ENCODE results near the gene METTL14.

METTL14 gene

GRCh38 chr4:118757761-118758251, 72.6 kb downstream of the METTL14 start:
- Histone ChIP-seq H3K4me3 (ENCODE audit: insufficient read depth in 1 of 2, low read depth in 1 of 2, low read length in 2 of 2) (no peak overlapping the region), H2AK5ac (ENCODE audit: low read length, severe bottlenecking) (no peak overlapping the region), H2AFZ (ENCODE audit: low read depth, low read length) (no peak overlapping the region), H3K9ac (ENCODE audit: low read length) (peak overlapping the region; percentile 66), H4K91ac (ENCODE audit: low read length) (no peak overlapping the region), H2BK5ac (ENCODE audit: low read depth, low read length, poor library complexity, severe bottlenecking) (no peak overlapping the region), H2BK120ac (ENCODE audit: low read depth, low read length) (no peak overlapping the region), H4K8ac (ENCODE audit: low read length) (no peak overlapping the region), H3K27ac (ENCODE audit: low read length, poor library complexity, severe bottlenecking) (no peak overlapping the region), H3K4ac (ENCODE audit: low read depth in 1 of 2, low read length in 2 of 2) (no peak overlapping the region), H3K23ac (ENCODE audit: low read length in 2 of 2) (no peak overlapping the region), H2BK12ac (ENCODE audit: low read length in 2 of 2) (no peak overlapping the region), H3K18ac (ENCODE audit: low read depth in 1 of 2, low read length in 2 of 2) (no peak overlapping the region), H3K9me3 (ENCODE audit: control insufficient read depth, low read length) (no peaks in the 10 kb centered on the region), H2BK15ac (ENCODE audit: low read depth, poor library complexity, severe bottlenecking) (no peak overlapping the region), H3K4me1 (ENCODE audit: control insufficient read depth, insufficient read depth, low read depth, low read length) (no peaks in the 10 kb centered on the region), H3K27me3 (ENCODE audit: control insufficient read depth in 1 of 2, insufficient read depth in 1 of 2, low read length in 2 of 2) (no peaks in the 10 kb centered on the region), H3K4me2 (ENCODE audit: low read length, poor library complexity, severe bottlenecking) (no peak overlapping the region), H3K79me1 (replicated peaks; ENCODE audit: low read length, poor library complexity, severe bottlenecking) (peaks cover 10% of the 10 kb centered on the region), H3K36me3 (ENCODE audit: control insufficient read depth in 1 of 2, insufficient read depth in 2 of 2, low read depth in 1 of 2, low read length in 2 of 2) (peaks cover 0 to 85% of the 10 kb centered on the region in 2 experiments), H3K14ac (ENCODE audit: low read length in 2 of 2) (no peak overlapping the region)
- WGBS: 100% methylated on average over 1 of the region's 2 CpGs
- DNase-seq: peak; percentile 76

- peak; percentile 64 for DNase-seq
- Histone ChIP-seq H2AK5ac (ENCODE audit: low read length, severe bottlenecking) (no peak overlapping the region), H3K27me3 (ENCODE audit: control insufficient read depth in 1 of 2, insufficient read depth in 1 of 2, low read length in 2 of 2) (no peaks in the 10 kb centered on the region), H2BK120ac (ENCODE audit: low read depth, low read length) (no peak overlapping the region), H4K8ac (ENCODE audit: low read length) (no peak overlapping the region), H2BK15ac (ENCODE audit: low read depth, poor library complexity, severe bottlenecking) (no peak overlapping the region), H3K23ac (ENCODE audit: low read length in 2 of 2) (no peak overlapping the region), H2AFZ (ENCODE audit: low read depth, low read length) (no peak overlapping the region), H4K91ac (ENCODE audit: low read length) (no peak overlapping the region), H3K4me2 (ENCODE audit: low read length, poor library complexity, severe bottlenecking) (no peak overlapping the region), H3K4me1 (ENCODE audit: control insufficient read depth, insufficient read depth, low read depth, low read length) (no peaks in the 10 kb centered on the region), H3K9ac (ENCODE audit: low read length) (peak overlapping the region; percentile 66), H3K4me3 (ENCODE audit: insufficient read depth in 1 of 2, low read depth in 1 of 2, low read length in 2 of 2) (no peak overlapping the region), H3K27ac (ENCODE audit: low read length, poor library complexity, severe bottlenecking) (no peak overlapping the region), H3K14ac (ENCODE audit: low read length in 2 of 2) (no peak overlapping the region), H2BK12ac (ENCODE audit: low read length in 2 of 2) (no peak overlapping the region), H3K4ac (ENCODE audit: low read depth in 1 of 2, low read length in 2 of 2) (no peak overlapping the region), H3K79me1 (replicated peaks; ENCODE audit: low read length, poor library complexity, severe bottlenecking) (peaks cover 10% of the 10 kb centered on the region), H2BK5ac (ENCODE audit: low read depth, low read length, poor library complexity, severe bottlenecking) (no peak overlapping the region), H3K18ac (ENCODE audit: low read depth in 1 of 2, low read length in 2 of 2) (no peak overlapping the region), H3K36me3 (ENCODE audit: control insufficient read depth in 1 of 2, insufficient read depth in 2 of 2, low read depth in 1 of 2, low read length in 2 of 2) (peaks cover 0 to 86% of the 10 kb centered on the region in 2 experiments), H3K9me3 (ENCODE audit: control insufficient read depth, low read length) (no peaks in the 10 kb centered on the region)
- 89% methylated on average over 4 of the region's 5 CpGs for WGBS
Observed at GRCh38 chr4:118758293-118758692, 73.1 kb downstream of the METTL14 start.

GRCh38 chr4:118759481-118759880, 74.3 kb downstream of the METTL14 start:
- H3K79me1 ChIP-seq (replicated peaks; ENCODE audit: low read length, poor library complexity, severe bottlenecking): peaks cover 14% of the 10 kb centered on the region
- H4K8ac ChIP-seq (ENCODE audit: low read length): peak overlapping the region; percentile 28
- H3K4ac ChIP-seq (ENCODE audit: low read depth in 1 of 2, low read length in 2 of 2): no peak overlapping the region
- no peaks in the 10 kb centered on the region for H3K4me1 ChIP-seq (ENCODE audit: control insufficient read depth, insufficient read depth, low read depth, low read length)
- H3K27ac ChIP-seq (ENCODE audit: low read length, poor library complexity, severe bottlenecking): no peak overlapping the region
- H3K23ac ChIP-seq (ENCODE audit: low read length in 2 of 2): no peak overlapping the region
- H2BK12ac ChIP-seq (ENCODE audit: low read length in 2 of 2): no peak overlapping the region
- no peak overlapping the region for H2BK5ac ChIP-seq (ENCODE audit: low read depth, low read length, poor library complexity, severe bottlenecking)
- H3K27me3 ChIP-seq (ENCODE audit: control insufficient read depth in 1 of 2, insufficient read depth in 1 of 2, low read length in 2 of 2): no peaks in the 10 kb centered on the region
- H3K18ac ChIP-seq (ENCODE audit: low read depth in 1 of 2, low read length in 2 of 2): no peak overlapping the region
- no peak overlapping the region for H2BK15ac ChIP-seq (ENCODE audit: low read depth, poor library complexity, severe bottlenecking)
- no peak overlapping the region for H3K4me2 ChIP-seq (ENCODE audit: low read length, poor library complexity, severe bottlenecking)
- peaks cover 3 to 87% of the 10 kb centered on the region in 2 experiments for H3K36me3 ChIP-seq (ENCODE audit: control insufficient read depth in 1 of 2, insufficient read depth in 2 of 2, low read depth in 1 of 2, low read length in 2 of 2)
- H2AK5ac ChIP-seq (ENCODE audit: low read length, severe bottlenecking): no peak overlapping the region
- no peak overlapping the region for H4K91ac ChIP-seq (ENCODE audit: low read length)
- 95% methylated on average over 2 of the region's 2 CpGs for WGBS
- peak overlapping the region in 1 of 2 experiments; percentile 74 for H3K14ac ChIP-seq (ENCODE audit: low read length in 2 of 2)
- no peak overlapping the region for H2BK120ac ChIP-seq (ENCODE audit: low read depth, low read length)
- H3K9ac ChIP-seq (ENCODE audit: low read length): no peak overlapping the region
- no peak overlapping the region for H2AFZ ChIP-seq (ENCODE audit: low read depth, low read length)
- no peaks in the 10 kb centered on the region for H3K9me3 ChIP-seq (ENCODE audit: control insufficient read depth, low read length)
- no peak overlapping the region for H3K4me3 ChIP-seq (ENCODE audit: insufficient read depth in 1 of 2, low read depth in 1 of 2, low read length in 2 of 2)
- no peak for DNase-seq

GRCh38 chr4:118760092-118760491, 74.9 kb downstream of the METTL14 start:
- H3K4me1 ChIP-seq (ENCODE audit: control insufficient read depth, insufficient read depth, low read depth, low read length): no peaks in the 10 kb centered on the region
- no peak overlapping the region for H2BK12ac ChIP-seq (ENCODE audit: low read length in 2 of 2)
- no peak overlapping the region for H3K14ac ChIP-seq (ENCODE audit: low read length in 2 of 2)
- H2BK5ac ChIP-seq (ENCODE audit: low read depth, low read length, poor library complexity, severe bottlenecking): no peak overlapping the region
- no peaks in the 10 kb centered on the region for H3K9me3 ChIP-seq (ENCODE audit: control insufficient read depth, low read length)
- H3K36me3 ChIP-seq (ENCODE audit: control insufficient read depth in 1 of 2, insufficient read depth in 2 of 2, low read depth in 1 of 2, low read length in 2 of 2): peaks cover 3 to 87% of the 10 kb centered on the region in 2 experiments
- no peak overlapping the region for H3K4me2 ChIP-seq (ENCODE audit: low read length, poor library complexity, severe bottlenecking)
- no peak overlapping the region for H4K8ac ChIP-seq (ENCODE audit: low read length)
- H2AFZ ChIP-seq (ENCODE audit: low read depth, low read length): no peak overlapping the region
- H2BK120ac ChIP-seq (ENCODE audit: low read depth, low read length): no peak overlapping the region
- H3K23ac ChIP-seq (ENCODE audit: low read length in 2 of 2): no peak overlapping the region
- no peak overlapping the region for H3K4me3 ChIP-seq (ENCODE audit: insufficient read depth in 1 of 2, low read depth in 1 of 2, low read length in 2 of 2)
- DNase-seq: no peak
- H3K27me3 ChIP-seq (ENCODE audit: control insufficient read depth in 1 of 2, insufficient read depth in 1 of 2, low read length in 2 of 2): no peaks in the 10 kb centered on the region
- no peak overlapping the region for H3K4ac ChIP-seq (ENCODE audit: low read depth in 1 of 2, low read length in 2 of 2)
- H3K27ac ChIP-seq (ENCODE audit: low read length, poor library complexity, severe bottlenecking): no peak overlapping the region
- H4K91ac ChIP-seq (ENCODE audit: low read length): no peak overlapping the region
- no peak overlapping the region for H3K18ac ChIP-seq (ENCODE audit: low read depth in 1 of 2, low read length in 2 of 2)
- H2AK5ac ChIP-seq (ENCODE audit: low read length, severe bottlenecking): no peak overlapping the region
- H3K79me1 ChIP-seq (replicated peaks; ENCODE audit: low read length, poor library complexity, severe bottlenecking): peaks cover 14% of the 10 kb centered on the region
- H3K9ac ChIP-seq (ENCODE audit: low read length): no peak overlapping the region
- WGBS: 95% methylated on average over 3 of the region's 3 CpGs
- no peak overlapping the region for H2BK15ac ChIP-seq (ENCODE audit: low read depth, poor library complexity, severe bottlenecking)

Measured in mesenchymal stem cell (in vitro differentiated cells and primary cell).